ENCODE measurements around the gene NKX2-8. TPM values are rescaled to one million over a fixed set of nuclear protein-coding genes. Genes with fewer than 3 reads are reported as not detected.

NKX2-8 gene
- total and polyA plus RNA-seq, 2 experiments from 2014 or later = 0.83 TPM; not detected in 1

DNA sequence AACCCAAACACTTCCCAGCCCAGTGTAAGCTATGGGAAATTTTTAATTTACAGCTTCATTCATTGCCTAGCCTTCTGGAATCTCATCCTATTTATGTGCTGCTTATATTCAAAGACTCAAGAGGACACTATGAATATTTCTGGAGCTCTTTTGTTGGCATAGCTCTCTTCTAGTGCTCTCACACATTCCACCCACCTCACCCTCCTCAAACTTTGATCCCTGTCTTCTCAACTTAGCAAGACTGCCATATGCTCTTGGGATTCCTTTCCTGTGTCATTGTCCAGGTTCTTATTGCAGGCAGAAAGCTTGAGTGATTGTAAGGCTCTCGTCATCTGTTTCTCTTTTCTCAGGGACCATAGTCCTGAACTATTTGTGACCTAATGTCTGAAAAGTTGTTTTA lies 44.4 kb downstream of the NKX2-8 start:
- no peak overlapping the region for H3K4me3 ChIP-seq
- H3K4me1 ChIP-seq (ENCODE audit: insufficient read depth) = no peaks in the 10 kb centered on the region
- no peak for ATAC-seq
- Mint-ChIP-seq H3K4me3 (no peak overlapping the region), H3K4me1 (no peaks in the 10 kb centered on the region), H3K36me3 (ENCODE audit: low read depth) (no peaks in the 10 kb centered on the region), H3K9me3 (no peaks in the 10 kb centered on the region; the same call in 2 of the 3 replicates), H3K27ac (no peak overlapping the region), H3K27me3 (ENCODE audit: insufficient read depth, low read depth, poor library complexity) (peaks cover 5% of the 10 kb centered on the region)
- H3K4me2 ChIP-seq = no peak overlapping the region
- no peaks in the 10 kb centered on the region for H3K79me2 ChIP-seq (replicated peaks; ENCODE audit: insufficient read depth)
- no peaks in the 10 kb centered on the region for H4K20me1 ChIP-seq (replicated peaks; ENCODE audit: insufficient read depth)
- peaks cover 3% of the 10 kb centered on the region; the same call in 1 of the 2 replicates for H3K27me3 ChIP-seq (ENCODE audit: insufficient read depth)
- DNase-seq (ENCODE audit: low spot score) = no peak
- no peak overlapping the region for H3K27ac ChIP-seq (ENCODE audit: low read depth)
- H3F3A ChIP-seq (replicated peaks; ENCODE audit: low read depth) = no peaks in the 10 kb centered on the region
- no peaks in the 10 kb centered on the region for H3K36me3 ChIP-seq (ENCODE audit: insufficient read depth)
- no peaks in the 10 kb centered on the region for H3K9me2 ChIP-seq (ENCODE audit: insufficient read depth)
- no peak overlapping the region for H2AFZ ChIP-seq
- TF ChIP-seq ETS1 (IDR thresholded peaks at IDR 0.05) (no peak), JUNB (IDR thresholded peaks at IDR 0.05; ENCODE audit: unreplicated experiment) (no peak), ZNF114 (CRISPR knock-in tag; IDR thresholded peaks at IDR 0.05) (no peak), NANOG (IDR thresholded peaks at IDR 0.05; ENCODE audit: borderline replicate concordance) (no peak), EZH2 (IDR thresholded peaks at IDR 0.05; ENCODE audit: low read depth, unreplicated experiment) (no peak), ZNF331 (CRISPR knock-in tag; IDR thresholded peaks at IDR 0.05; ENCODE audit: low read depth) (no peak), EZH2phosphoT487 (IDR thresholded peaks at IDR 0.05; ENCODE audit: unreplicated experiment) (no peak), CREB1 (CRISPR knock-in tag; IDR thresholded peaks at IDR 0.05; ENCODE audit: low read depth) (no peak), POLR2AphosphoS5 (IDR thresholded peaks at IDR 0.05; ENCODE audit: low read depth) (no peak), REST (IDR thresholded peaks at IDR 0.05; ENCODE audit: unreplicated experiment) (no peak), STAT1 (IDR thresholded peaks at IDR 0.05; ENCODE audit: unreplicated experiment) (no peak)
- TF ChIP-seq, protein P1, sequence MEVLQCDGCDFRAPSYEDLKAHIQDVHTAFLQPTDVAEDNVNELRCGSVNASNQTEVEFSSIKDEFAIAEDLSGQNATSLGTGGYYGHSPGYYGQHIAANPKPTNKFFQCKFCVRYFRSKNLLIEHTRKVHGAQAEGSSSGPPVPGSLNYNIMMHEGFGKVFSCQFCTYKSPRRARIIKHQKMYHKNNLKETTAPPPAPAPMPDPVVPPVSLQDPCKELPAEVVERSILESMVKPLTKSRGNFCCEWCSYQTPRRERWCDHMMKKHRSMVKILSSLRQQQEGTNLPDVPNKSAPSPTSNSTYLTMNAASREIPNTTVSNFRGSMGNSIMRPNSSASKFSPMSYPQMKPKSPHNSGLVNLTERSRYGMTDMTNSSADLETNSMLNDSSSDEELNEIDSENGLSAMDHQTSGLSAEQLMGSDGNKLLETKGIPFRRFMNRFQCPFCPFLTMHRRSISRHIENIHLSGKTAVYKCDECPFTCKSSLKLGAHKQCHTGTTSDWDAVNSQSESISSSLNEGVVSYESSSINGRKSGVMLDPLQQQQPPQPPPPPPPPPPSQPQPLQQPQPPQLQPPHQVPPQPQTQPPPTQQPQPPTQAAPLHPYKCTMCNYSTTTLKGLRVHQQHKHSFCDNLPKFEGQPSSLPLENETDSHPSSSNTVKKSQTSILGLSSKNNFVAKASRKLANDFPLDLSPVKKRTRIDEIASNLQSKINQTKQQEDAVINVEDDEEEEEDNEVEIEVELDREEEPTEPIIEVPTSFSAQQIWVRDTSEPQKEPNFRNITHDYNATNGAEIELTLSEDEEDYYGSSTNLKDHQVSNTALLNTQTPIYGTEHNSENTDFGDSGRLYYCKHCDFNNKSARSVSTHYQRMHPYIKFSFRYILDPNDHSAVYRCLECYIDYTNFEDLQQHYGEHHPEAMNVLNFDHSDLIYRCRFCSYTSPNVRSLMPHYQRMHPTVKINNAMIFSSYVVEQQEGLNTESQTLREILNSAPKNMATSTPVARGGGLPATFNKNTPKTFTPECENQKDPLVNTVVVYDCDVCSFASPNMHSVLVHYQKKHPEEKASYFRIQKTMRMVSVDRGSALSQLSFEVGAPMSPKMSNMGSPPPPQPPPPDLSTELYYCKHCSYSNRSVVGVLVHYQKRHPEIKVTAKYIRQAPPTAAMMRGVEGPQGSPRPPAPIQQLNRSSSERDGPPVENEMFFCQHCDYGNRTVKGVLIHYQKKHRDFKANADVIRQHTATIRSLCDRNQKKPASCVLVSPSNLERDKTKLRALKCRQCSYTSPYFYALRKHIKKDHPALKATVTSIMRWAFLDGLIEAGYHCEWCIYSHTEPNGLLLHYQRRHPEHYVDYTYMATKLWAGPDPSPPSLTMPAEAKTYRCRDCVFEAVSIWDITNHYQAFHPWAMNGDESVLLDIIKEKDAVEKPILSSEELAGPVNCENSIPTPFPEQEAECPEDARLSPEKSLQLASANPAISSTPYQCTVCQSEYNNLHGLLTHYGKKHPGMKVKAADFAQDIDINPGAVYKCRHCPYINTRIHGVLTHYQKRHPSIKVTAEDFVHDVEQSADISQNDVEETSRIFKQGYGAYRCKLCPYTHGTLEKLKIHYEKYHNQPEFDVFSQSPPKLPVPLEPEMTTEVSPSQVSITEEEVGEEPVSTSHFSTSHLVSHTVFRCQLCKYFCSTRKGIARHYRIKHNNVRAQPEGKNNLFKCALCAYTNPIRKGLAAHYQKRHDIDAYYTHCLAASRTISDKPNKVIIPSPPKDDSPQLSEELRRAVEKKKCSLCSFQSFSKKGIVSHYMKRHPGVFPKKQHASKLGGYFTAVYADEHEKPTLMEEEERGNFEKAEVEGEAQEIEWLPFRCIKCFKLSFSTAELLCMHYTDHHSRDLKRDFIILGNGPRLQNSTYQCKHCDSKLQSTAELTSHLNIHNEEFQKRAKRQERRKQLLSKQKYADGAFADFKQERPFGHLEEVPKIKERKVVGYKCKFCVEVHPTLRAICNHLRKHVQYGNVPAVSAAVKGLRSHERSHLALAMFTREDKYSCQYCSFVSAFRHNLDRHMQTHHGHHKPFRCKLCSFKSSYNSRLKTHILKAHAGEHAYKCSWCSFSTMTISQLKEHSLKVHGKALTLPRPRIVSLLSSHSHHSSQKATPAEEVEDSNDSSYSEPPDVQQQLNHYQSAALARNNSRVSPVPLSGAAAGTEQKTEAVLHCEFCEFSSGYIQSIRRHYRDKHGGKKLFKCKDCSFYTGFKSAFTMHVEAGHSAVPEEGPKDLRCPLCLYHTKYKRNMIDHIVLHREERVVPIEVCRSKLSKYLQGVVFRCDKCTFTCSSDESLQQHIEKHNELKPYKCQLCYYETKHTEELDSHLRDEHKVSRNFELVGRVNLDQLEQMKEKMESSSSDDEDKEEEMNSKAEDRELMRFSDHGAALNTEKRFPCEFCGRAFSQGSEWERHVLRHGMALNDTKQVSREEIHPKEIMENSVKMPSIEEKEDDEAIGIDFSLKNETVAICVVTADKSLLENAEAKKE (CRISPR knock-in tag; IDR thresholded peaks at IDR 0.05) = no peak
- TF ChIP-seq, protein P2, sequence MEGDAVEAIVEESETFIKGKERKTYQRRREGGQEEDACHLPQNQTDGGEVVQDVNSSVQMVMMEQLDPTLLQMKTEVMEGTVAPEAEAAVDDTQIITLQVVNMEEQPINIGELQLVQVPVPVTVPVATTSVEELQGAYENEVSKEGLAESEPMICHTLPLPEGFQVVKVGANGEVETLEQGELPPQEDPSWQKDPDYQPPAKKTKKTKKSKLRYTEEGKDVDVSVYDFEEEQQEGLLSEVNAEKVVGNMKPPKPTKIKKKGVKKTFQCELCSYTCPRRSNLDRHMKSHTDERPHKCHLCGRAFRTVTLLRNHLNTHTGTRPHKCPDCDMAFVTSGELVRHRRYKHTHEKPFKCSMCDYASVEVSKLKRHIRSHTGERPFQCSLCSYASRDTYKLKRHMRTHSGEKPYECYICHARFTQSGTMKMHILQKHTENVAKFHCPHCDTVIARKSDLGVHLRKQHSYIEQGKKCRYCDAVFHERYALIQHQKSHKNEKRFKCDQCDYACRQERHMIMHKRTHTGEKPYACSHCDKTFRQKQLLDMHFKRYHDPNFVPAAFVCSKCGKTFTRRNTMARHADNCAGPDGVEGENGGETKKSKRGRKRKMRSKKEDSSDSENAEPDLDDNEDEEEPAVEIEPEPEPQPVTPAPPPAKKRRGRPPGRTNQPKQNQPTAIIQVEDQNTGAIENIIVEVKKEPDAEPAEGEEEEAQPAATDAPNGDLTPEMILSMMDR (conservative IDR thresholded peaks at IDR 0.05; ENCODE audit: low read depth in 2 of 2) = no peak
